ENCODE measurements around the gene PLPPR1. TPM values are rescaled to one million over a fixed set of nuclear protein-coding genes. Genes with fewer than 3 reads are reported as not detected.

PLPPR1 gene
- total RNA-seq, 1 experiment from 2014 or later = not detected

DNA sequence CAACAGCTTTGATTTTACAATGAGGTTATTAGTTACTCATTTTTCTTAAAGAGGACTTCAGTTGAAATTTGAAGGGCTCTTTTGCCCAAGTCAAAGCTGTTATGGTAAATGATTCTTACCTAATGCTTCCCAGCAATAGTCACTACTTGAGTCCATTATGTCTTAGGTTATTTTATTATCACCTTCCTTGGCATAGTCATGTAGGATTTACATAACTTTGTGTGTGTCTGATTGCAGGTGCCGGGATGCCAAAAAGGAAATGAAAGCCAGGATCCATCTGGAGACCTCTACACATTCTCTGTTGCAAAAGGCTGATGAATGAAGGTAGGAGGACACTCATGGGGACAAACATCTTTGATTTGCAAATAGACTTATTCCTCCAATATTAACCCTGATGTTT, 38.8 kb upstream of the PLPPR1 start:
- intact Hi-C loops (cut with micrococcal nuclease) = no loop called here
- Histone ChIP-seq H3K9me3 (ENCODE audit: control insufficient read depth in 1 of 2, insufficient read depth in 1 of 2, low read depth in 1 of 2, low read length in 2 of 2) (no peaks in the 10 kb centered on the region), H3K27me3 (ENCODE audit: insufficient read depth, low read length) (no peaks in the 10 kb centered on the region), H3K9me2 (ENCODE audit: insufficient read depth) (no peaks in the 10 kb centered on the region), H3K4me1 (ENCODE audit: control insufficient read depth in 1 of 2, insufficient read depth in 2 of 2, low read length in 2 of 2) (no peaks in the 10 kb centered on the region), H3K9ac (ENCODE audit: low read length) (no peak overlapping the region), H3K4me2 (ENCODE audit: low read length) (no peak overlapping the region), H3K36me3 (ENCODE audit: control insufficient read depth in 1 of 2, insufficient read depth in 2 of 2, low read length in 2 of 2) (no peaks in the 10 kb centered on the region), H3K27ac (ENCODE audit: low read depth, low read length) (no peak overlapping the region), H3K79me2 (ENCODE audit: insufficient read depth, low read length) (no peaks in the 10 kb centered on the region), H4K20me1 (ENCODE audit: insufficient read depth) (no peaks in the 10 kb centered on the region), H3K4me3 (replicated peaks in 1 of 2; ENCODE audit: low read depth in 1 of 2, low read length in 2 of 2) (no peak overlapping the region), H2AFZ (ENCODE audit: low read depth, low read length, poor library complexity, severe bottlenecking) (no peak overlapping the region)
- no TSS peak for BruUV-seq (replicated peaks)
- CTCF ChIA-PET = no interaction called here
- RAD21 ChIA-PET (ENCODE audit: low non-redundant PET in 1 of 2, low total read pairs in 2 of 2, uncharacterized antibody in 2 of 2, unreplicated experiment in 2 of 2) = no interaction called here
- DNase-seq (ENCODE audit: low read depth, low spot score) (no peak), ATAC-seq (no peak)
- POLR2A ChIA-PET = no interaction called here
- TF ChIP-seq YY1 (IDR thresholded peaks at IDR 0.05; ENCODE audit: extremely low read depth, insufficient replicate concordance, low read depth, low read length) (no peak), TCF7L2 (IDR thresholded peaks at IDR 0.05; ENCODE audit: borderline replicate concordance, extremely low read depth, insufficient read depth, insufficient read length) (no peak), ELF1 (IDR thresholded peaks at IDR 0.05; ENCODE audit: borderline replicate concordance, low read depth) (no peak), JUND (IDR thresholded peaks at IDR 0.05) (no peak), EGR1 (IDR thresholded peaks at IDR 0.05; ENCODE audit: low read depth) (no peak), RAD21 (IDR thresholded peaks at IDR 0.05; ENCODE audit: low read depth) (no peak), SRF (IDR thresholded peaks at IDR 0.05; ENCODE audit: low read depth) (no peak), FOSL1 (IDR thresholded peaks at IDR 0.05; ENCODE audit: low read depth) (no peak), CEBPB (IDR thresholded peaks at IDR 0.05; ENCODE audit: low read depth) (no peak), POLR2AphosphoS5 (IDR thresholded peaks at IDR 0.05; ENCODE audit: low read depth, low read length) (no peak), CBX3 (IDR thresholded peaks at IDR 0.05; ENCODE audit: low read depth) (no peak)
- TF ChIP-seq, protein P1, sequence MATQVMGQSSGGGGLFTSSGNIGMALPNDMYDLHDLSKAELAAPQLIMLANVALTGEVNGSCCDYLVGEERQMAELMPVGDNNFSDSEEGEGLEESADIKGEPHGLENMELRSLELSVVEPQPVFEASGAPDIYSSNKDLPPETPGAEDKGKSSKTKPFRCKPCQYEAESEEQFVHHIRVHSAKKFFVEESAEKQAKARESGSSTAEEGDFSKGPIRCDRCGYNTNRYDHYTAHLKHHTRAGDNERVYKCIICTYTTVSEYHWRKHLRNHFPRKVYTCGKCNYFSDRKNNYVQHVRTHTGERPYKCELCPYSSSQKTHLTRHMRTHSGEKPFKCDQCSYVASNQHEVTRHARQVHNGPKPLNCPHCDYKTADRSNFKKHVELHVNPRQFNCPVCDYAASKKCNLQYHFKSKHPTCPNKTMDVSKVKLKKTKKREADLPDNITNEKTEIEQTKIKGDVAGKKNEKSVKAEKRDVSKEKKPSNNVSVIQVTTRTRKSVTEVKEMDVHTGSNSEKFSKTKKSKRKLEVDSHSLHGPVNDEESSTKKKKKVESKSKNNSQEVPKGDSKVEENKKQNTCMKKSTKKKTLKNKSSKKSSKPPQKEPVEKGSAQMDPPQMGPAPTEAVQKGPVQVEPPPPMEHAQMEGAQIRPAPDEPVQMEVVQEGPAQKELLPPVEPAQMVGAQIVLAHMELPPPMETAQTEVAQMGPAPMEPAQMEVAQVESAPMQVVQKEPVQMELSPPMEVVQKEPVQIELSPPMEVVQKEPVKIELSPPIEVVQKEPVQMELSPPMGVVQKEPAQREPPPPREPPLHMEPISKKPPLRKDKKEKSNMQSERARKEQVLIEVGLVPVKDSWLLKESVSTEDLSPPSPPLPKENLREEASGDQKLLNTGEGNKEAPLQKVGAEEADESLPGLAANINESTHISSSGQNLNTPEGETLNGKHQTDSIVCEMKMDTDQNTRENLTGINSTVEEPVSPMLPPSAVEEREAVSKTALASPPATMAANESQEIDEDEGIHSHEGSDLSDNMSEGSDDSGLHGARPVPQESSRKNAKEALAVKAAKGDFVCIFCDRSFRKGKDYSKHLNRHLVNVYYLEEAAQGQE (IDR thresholded peaks at IDR 0.05; ENCODE audit: low read depth) = no peak
- TF ChIP-seq, protein P2, sequence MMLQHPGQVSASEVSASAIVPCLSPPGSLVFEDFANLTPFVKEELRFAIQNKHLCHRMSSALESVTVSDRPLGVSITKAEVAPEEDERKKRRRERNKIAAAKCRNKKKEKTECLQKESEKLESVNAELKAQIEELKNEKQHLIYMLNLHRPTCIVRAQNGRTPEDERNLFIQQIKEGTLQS (IDR thresholded peaks at IDR 0.05) = no peak
